Esophagus squamous epithelium (tissue), 4 donors: ENCODE results near the gene RPTOR.

Source experiments
- POLR2A ChIP-seq, 4 donors: fragments of 450-650 bp; IDR thresholded peaks; one replicate each; pipeline ENCODE4 v1.6.1; 2017; ENCODE audit warnings: antibody characterized with exemption in 4 of 4, mild to moderate bottlenecking in 4 of 4, moderate library complexity in 3 of 4
- TF ChIP-seq, protein P1 (sequence below), 6 experiments: fragments of 450-650 bp in 4 of 6; fragments of 200-600 bp in 2 of 6; sonication (generic) in 2 of 6; IDR thresholded peaks; one replicate each; pipeline ENCODE4 v1.5.1; 2016 to 2019; ENCODE audit warnings: antibody characterized with exemption in 6 of 6, mild to moderate bottlenecking in 4 of 6, moderate library complexity in 4 of 6

DNA sequence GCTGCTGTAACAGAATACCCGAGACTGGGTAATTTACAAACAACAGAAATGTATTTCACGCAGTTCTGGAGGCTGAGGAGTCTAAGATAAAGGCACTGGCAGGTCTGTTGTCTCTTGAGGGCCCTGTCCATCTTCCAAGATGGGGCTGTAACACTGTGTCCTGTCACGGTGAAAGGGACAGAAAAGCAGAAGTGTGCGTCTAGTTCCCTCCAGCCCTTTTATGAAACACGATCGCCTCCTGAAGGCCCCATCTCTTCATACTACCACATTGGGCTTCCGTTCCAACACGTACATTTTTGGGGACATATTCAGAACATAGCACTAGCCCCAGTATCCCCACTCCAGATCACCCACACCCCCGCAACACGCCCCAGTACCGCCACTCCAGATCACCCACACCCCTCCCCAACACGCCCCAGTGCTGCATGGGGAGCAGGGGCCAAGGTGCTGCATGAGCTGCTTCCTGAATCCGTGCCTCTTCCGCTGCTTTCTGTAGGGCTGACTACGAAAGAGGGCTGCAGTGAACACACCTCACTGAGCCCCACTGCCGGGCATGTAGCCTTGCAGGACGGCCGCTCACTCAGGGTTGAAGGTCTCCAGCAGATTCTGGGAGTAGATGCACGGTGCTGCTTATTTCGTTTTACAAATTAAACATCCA, 91.9 kb downstream of the RPTOR start:
- TF ChIP-seq, protein P1, sequence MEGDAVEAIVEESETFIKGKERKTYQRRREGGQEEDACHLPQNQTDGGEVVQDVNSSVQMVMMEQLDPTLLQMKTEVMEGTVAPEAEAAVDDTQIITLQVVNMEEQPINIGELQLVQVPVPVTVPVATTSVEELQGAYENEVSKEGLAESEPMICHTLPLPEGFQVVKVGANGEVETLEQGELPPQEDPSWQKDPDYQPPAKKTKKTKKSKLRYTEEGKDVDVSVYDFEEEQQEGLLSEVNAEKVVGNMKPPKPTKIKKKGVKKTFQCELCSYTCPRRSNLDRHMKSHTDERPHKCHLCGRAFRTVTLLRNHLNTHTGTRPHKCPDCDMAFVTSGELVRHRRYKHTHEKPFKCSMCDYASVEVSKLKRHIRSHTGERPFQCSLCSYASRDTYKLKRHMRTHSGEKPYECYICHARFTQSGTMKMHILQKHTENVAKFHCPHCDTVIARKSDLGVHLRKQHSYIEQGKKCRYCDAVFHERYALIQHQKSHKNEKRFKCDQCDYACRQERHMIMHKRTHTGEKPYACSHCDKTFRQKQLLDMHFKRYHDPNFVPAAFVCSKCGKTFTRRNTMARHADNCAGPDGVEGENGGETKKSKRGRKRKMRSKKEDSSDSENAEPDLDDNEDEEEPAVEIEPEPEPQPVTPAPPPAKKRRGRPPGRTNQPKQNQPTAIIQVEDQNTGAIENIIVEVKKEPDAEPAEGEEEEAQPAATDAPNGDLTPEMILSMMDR (IDR thresholded peaks at IDR 0.05): no peak
- no peak for TF ChIP-seq POLR2A (IDR thresholded peaks at IDR 0.05)
